ENCODE results near the gene STIP1.
"Not testable (repeated sequence)": the region's sequence is repeated elsewhere in the genome, so short reads cannot be mapped to it uniquely, and the experiment has no call there.

The STIP1 gene

DNA sequence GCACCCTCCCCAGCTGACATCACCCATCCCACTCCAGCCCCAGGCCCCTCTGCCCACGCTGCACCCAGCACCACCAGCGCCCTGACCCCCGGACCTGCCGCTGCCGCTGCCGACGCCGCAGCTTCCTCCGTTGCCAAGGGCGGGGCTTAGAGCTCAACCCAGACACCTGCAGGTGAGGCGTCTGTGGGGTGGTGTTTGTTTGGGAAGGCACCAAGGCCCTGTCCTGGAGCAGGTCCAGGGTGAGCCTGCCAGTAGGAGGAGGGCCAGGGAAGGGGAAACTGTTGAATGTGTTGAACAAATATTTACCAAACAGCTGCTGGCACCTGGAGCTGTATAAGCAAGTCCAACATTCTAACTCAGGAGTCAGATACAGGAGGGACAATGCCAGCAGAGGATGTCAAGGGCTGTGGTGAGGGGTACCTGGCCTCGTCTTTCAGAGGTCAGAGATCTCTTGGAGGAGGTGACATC lies 51.5 kb downstream of the STIP1 start:
- DNase-seq (ENCODE audit: low read depth in 3 of 3) = no peak

DNA sequence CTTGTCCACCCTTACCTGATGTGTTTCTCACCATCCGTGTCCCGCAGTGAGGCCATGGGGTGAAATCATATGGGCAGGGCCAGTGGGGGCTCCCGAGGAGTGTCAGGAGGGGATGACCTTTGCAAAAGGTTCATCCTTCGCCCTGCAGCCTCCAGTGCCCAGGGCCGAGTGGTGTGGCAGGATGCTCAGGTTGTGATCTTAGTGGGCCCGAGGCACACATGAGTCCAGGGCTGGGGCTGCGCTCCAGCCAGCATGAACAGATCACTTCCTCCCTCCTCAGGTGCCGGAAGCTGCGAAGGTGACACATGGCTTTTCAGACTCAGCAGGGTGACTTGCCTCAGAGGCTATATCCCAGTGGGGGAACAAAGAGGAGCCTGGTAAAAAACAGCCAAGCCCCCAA lies 52.1 kb downstream of the STIP1 start:
- no peak for DNase-seq (ENCODE audit: low read depth in 3 of 3)

DNA sequence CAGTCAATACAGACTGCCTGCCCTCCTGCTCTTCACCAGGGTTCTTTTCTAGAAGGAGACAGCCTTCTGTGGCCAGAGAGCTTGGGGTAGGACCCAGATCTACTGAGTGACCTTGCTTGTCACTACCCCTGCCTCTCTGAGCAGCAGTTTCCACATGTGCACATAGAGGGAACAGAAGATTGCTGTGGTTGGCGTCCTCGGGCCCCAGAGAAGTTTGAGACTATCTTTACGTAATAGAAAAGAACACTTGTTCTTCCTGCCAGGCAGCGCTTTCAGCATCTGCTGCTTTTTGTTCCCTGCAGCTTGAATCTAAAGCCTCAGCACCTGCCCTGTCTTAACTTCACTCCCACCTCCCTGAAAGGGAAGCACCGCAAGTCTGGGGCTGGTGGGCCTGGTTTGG lies 53.0 kb downstream of the STIP1 start:
- DNase-seq (ENCODE audit: low read depth in 3 of 3) = no peak

DNA sequence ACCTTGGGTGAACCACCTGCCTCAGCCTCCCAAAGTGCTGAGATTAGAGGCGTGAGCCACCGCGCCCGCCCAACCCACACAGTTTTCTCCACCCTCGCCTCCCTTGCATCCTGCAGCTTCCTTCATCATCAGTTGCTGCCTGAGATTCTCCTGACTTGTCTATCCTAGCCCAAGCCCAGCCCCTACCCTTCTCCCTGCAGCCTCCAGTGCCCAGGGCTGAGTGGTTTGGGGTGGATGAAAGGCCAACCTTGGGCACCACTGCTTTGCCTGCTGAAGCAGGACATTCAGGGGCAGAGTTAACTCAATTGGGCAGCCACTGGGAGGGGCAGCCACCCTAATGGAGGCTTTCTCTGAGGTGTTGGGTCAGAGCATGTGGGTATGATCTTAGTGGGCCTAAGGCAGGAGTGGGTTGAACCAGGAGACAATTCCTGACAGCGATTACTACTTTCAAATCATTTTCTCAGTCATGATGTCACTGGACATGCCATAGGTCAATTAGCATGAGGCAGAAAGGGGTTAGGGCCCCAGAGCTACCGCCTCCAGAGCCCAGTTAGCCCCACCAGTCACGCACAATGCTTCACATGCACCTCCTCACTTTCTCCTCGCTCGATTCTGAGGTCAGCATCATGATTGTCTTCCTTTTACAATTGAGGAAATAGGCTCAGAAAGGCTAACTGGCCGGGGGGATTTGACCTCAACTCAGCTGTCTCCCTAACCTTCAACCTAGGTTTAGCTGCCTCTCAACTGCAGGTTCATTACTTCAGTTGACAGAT lies 53.9 kb downstream of the STIP1 start:
- DNase-seq (ENCODE audit: low read depth in 3 of 3) = no peak

DNA sequence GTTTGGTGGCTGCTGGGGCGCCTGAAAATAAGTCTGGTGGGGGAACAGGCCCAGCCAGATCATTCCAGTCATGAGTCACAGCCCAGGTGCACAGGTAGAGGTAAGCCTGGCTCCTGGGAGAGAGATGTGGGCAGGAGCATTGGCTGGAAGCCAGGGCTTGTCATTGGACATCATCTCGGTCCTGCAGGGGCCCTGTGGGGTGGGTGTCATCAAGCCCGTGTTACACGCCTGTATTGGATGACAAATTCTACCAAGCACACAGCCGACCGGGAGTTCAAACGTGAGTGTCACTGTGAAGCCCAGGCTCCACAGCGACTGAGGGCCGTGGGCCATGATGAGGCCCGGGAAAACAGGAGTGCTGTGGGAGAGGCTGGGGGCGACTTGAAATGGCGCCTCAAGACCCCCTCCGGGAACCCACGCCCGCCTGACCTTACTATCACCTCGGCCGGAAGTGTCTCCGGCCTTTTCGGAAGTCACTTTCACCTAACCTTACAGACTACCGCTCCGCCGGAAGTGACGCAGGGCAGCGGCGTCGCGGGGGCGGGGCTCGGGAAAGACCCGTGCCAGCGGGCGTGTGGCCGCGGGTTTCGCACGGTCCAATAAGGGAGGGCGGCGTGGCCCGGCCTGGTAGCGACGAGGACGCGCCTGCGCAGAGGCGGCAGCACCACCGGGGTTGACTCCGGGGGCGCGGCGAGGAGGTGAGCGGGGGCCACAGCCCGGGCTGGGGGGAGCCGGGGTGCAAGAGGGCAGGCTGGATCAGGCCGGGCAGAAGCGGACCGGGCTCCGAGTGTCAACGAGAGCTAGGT lies 54.7 kb downstream of the STIP1 start, which contains the start of gene FKBP2:
FKBP2 (plus strand) TSS at position 661 of the 806 bp plus-strand sequence. CDS start 1,293 bp downstream, outside the sequence.
- DNase-seq (ENCODE audit: low read depth in 3 of 3) = peak; percentile 95 to 98 (median 96)

DNA sequence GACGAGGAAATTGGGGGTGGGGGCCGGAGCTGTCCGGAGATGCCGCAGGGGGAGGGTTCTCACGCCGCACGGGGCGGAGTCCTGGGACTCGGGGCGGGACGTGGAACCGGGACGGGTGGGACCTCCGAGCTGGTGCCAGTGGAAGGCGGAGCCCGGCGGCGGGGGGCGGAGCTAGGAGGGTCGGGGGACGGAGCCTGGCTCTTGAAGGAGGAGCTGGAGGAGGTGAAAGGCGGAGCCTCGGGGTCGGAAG lies 55.2 kb downstream of the STIP1 start:
- peak; percentile 99 to 100 (median 100) for DNase-seq (ENCODE audit: low read depth in 3 of 3)

DNA sequence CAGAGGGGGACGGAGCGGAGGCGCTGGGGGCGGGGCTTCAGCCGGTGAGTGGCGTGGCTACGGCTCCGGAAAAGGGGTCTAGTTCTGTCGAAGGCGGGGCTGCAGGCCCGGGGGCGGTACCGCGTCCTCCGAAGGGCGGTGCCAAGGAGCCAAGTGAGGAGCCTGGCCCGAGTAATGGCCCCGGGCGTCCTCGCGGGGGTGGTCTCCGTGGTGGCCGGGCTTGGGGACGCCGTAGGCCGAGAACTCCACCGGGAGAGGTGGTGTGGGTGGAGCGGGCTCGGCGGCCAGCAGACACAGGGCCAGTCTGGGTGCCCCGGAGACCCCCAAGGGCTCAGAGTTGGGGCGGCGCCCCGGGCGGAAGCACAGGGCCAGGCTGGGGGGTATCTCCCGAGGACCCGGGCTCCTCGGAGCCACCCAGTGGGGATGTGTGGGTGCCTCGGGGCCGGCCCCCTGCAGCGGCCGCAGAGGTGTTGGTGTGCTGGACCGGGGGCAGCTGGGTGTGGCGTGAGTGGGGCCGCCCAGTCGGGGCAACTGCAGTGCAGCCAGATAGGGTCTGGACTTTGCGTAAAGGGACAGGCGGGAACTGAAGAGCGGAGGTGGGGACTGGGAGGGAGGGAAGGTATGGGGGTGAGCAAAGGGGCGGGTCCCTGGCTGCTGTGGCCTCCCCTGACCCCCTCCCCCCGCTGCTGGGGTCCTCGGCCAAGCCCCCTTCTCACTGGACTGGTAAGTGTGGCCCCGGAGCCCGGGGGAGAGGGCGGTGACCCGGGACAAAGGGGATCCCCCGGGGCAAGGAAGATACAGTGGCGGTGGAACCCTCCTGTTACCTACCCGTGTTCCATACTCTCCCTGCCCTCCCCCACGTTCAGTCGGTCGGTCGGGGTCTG lies 55.8 kb downstream of the STIP1 start:
- DNase-seq (ENCODE audit: low read depth in 3 of 3) = no peak

DNA sequence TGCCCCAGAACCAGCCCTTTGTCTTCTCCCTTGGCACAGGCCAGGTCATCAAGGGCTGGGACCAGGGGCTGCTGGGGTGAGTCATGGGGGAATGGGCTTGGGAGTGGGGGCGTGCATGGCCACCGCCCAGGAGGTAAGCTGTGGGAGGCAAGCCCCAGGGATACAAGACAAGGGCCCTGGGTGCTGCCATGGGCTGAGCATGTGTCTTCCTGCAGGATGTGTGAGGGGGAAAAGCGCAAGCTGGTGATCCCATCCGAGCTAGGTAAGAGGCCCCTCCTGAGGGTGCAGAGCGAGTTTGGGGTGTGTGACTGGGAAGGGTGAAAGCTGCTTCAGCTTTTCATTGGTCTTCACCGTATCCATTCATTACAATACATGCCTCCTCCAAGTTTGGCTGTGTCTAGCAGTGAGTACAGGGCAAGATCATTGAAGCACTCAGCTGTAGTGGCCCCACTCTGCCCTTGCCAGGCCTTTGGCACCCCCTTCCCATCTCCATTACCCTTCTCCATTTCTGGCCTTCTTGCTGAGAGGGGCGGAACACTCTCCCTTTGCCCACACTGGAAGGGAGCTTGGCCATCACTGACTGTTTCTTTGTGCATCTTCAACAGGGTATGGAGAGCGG lies 57.4 kb downstream of the STIP1 start:
- no peak for DNase-seq (ENCODE audit: low read depth in 3 of 3)

DNA sequence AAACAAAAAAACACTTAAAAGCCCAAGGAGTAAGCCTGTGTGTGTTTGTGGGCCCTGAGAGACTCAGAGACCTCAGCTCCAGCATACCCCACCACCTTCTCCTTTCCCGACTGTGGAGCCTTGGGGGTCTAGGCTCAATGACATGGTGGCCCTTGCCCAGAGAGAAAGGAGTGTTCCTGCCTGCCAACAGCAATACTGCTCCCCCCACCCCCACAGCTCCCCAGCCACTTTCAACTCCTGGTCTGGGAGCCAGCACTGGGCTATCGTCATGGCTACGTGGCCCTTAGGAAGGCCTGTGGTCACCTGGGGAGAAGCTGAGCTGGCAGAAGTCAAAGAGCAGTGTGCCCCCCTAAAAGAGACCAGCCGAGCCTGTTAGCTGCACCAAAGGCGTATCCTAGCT lies 58.1 kb downstream of the STIP1 start:
- no peak for DNase-seq (ENCODE audit: low read depth in 3 of 3)

DNA sequence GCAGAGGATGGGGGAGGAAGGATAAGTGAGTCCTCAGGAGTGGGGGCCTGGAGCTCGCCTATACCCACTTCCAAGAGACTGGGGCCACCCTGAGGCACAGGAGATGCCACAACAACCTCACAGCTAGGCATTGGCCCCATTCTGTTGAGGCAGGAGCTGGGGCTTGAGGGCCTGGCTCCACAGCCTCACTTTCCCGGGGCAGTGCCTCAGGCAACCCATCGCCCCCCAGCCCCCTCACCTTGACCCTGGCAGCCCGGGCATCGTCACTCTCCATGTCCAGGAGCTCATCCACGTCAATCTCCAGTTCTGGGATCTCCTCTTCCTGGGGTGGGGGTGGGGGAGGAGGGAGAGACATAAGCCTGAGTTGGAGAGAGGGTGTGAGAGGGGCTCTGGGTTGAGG lies 59.0 kb downstream of the STIP1 start:
- no peak for DNase-seq (ENCODE audit: low read depth in 3 of 3)

DNA sequence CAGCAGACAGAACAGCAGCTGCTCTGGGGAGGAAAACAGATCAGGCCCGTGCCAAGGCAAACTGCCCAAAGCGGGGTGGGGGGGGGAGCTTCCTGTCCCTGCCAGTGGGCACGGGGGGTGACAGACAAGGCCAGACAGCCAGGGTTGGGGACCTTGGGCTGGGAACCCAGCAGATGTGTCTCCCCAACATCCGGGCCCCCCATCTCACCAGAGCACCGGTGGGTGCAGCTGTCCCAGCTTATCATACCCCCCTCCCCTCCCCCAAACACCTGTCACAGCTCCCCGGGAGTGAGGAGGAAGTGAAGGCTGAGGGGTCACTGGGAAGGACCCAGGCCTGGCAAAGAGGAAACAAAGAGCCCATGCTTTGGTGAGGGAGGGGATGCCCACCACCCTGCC lies 59.4 kb downstream of the STIP1 start:
- DNase-seq (ENCODE audit: low read depth in 3 of 3) = no peak

DNA sequence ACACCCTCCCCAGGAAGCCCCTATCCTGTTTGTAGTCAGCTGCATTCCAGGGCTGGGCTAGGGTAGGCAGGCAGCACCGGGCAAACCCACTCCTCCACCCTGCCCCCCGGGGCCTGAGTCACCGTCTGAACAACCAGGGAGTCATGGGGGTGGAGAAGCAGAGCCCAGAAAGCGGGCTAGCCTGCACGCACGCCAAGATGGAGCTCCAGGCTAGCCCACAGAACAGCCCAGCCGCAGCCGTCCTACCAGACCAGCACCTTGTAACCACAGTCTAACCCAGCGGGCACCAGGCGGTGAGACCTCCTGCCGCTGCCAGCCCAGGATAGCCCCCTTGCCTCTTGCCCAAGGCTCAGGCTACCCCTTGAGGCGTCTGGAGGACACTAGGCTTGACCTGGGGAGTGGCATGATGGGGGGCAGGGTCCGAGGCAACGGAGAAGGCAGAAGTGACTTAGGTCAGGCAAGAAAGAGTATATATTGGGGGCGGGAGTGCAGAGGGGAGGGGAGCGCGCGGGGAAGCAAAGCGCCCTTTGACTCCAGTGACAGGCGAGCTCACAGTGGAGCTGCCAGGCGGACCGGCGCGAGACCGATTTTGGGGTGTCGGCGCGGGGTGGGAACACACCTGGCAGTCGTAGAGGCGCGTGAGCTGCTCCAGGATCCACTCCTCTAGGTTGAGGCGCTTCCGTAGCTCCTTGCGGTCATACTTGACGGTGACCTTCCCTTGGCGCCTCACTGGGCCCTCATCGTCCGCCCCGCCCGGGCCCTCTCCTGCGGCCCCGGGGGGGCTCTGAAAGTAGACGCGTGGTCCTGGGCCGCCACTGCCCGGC lies 60.0 kb downstream of the STIP1 start:
- DNase-seq (ENCODE audit: low read depth in 3 of 3) = peak; percentile 65 to 82 (median 76)

DNA sequence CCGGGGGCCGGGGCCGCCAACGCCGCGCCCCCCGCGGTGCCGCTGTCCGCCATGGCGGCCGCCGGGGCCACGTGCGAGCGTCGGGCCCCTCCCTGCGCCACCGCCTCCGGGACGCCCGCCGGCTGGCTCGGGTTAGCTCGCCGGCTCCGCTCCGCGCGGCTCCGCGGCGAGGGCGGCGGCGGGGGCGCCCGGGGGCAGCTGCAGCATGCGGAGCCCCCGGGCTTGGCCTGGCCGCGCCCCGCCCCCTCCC lies 60.6 kb downstream of the STIP1 start:
- not testable (repeated sequence) for DNase-seq (ENCODE audit: low read depth in 3 of 3)

DNA sequence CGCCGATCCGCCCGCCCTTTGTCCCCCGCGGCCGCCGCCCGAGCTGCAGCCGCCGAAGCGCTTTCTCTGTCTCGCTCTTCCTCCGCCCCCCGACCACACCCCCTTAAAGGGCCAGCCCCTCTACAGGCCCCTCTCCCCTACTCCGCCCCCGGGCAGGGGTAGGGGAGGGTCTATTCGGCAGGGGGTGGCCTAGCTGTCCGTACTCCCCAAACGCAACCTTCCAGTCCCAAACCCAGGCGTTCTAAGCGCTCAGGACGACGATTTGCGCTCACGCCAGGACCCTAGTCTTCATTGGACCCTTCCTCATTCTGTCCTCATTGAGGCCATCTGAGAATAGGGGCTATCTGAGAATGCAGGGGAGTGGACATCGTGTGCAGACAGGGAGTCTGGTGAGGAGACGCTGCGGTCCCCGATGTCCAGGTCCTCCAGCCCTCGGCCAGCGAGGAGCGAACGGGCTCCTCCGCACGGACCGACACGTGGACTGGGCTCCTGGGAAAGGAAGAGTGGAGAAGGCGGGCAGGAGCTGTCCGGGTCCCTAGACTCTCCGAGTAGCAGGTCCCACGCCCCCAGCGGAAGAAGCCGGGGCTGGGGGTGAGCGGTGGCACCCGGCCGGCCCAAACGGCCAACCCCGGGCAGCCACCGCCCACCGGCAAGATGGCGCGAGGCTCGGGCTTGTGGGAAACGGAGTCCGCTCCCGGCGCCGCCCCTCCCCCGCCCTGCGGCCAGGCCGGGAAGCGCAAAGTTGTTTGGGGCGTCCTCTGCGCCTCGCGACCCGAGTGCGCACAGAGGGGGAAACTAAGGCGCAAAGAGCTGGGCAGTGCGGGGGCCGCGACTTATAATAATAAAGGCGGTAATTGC lies 61.1 kb downstream of the STIP1 start, which contains the start of gene PPP1R14B:
PPP1R14B (minus strand) TSS at position 73 of the 858 bp plus-strand sequence. CDS start 270 bp downstream, outside the sequence.
- peak; percentile 70 to 77 (median 76) for DNase-seq (ENCODE audit: low read depth in 3 of 3)

DNA sequence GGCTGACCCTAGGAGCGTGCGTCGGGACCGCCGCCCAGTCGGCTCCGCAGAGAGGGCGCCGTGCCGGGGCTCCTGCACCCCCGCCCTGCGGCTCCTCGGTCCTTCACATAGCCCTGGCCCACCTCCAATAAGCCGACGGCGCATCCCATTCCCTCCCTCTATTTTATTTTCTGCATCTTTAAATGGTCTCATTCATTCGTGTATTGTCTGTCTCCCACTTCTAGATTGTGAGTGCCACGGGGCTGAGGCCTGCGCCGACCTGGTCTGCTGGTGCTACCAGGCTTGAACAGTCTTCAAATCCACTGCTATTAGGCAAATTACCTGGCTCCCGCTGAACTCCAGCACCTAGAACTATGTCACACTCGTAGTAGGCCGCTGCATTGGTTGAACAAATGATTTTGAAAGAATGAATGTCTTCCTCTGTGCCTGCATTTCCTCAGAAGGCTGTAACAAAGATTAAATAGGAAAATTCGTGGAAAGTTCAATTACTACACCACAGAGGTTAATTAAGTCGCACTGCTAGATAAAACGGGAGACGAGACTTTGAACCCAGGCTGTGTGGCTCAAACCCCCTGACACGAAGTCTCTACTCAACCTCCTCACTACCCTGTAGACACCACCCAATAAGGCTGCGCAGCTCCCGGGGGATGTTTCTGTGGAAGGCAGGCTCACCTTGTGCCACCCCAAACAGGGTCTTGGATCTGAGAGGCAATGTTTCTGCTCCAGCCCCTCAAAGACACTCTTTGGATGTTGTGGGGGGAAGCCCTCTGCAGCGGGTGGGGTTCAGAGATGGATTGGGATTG lies 62.0 kb downstream of the STIP1 start:
- no peak for DNase-seq (ENCODE audit: low read depth in 3 of 3)

DNA sequence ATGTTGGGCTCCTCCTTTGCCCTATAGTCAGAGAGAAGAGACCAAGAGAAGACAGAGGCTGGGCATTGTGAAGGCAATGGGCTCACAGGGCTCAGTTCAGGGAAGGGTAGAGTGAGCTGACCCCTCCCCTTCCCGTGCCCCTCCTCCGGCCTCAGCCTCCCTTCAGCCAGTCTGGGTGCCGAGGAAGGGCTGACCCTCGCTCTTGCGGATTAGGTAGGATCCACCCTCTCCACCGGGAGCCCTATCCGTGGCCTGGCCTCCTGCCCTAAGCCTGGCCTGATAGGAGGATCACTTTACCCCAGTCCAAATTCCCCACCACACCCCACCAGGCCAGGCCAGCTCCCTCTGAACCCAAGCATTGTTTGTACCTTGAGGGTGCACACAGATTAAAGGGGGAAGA lies 62.6 kb downstream of the STIP1 start:
- no peak for DNase-seq (ENCODE audit: low read depth in 3 of 3)

DNA sequence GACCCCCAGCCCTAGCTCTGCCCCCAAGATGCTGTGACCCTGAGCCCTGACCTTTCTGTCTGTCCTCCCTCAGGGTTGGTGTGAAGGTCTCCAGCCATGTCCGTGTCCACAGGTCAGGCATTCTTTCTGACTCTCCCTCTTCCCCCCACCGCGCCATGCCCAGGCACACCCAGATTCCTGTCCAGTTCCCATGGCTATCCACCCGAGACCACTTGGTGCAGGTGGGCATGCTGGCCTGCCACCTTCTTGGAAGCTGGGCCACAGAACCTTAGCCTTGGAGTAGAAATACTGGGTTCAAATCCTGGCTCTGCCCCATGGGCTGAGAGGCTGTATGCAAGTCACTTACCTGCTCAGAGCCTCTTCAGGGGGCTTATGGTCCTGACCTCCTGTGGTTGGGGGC lies 63.1 kb downstream of the STIP1 start:
- DNase-seq (ENCODE audit: low read depth in 3 of 3) = no peak

DNA sequence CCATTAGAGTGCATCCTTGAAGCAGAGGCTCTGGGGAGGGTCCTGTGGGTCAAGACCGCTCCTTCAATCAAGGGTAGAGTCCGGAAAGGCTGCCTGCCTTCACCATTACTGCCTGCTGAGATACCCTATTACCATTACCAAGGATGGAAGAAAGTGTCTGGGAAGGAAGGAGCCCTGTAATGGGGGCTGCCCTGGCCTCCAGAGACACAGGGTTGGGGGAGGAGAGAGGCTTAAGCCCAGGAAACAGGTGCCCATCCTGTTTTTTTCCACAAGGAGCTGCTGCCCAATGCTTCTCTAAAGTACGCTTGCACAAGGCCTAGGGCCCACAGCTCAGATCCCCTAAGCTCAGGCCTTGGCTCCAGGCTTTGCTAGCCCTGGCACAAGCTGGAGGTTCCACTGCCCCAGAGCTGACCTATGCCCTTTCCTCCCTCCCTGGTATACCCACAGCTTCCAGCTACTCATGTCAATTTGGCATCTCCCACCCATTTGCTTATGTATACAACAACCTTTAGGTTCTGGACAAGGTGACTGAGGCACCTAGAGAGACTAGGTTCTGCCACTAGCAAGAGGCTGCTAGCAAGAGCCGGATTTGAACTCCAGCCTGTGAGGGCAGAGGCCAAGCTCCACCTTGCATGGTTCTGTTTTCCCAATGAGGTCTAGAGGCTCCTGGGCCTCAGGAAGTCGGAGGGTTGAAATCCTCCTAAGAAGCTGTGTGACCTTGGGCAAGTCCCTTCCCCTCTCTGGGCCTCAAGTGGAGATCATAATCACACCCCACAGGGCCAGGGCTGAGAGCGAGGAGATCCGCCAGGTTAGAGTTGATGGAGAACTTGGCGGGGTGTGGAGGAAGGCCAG lies 63.8 kb downstream of the STIP1 start:
- DNase-seq (ENCODE audit: low read depth in 3 of 3) = no peak
